Osteoblast (primary cell): ENCODE data around the gene TTC39A. TPM values are rescaled to one million over a fixed set of nuclear protein-coding genes. Genes with fewer than 3 reads are reported as not detected.

Experiments used
- DNase-seq: peaks from one replicate; pipeline ENCODE4 v3.0.0; 2011; ENCODE audit warnings: low spot score, mixed read lengths; ENCODE audit not compliant: insufficient read length; ENCODE audit errors: missing footprints
- H2AFZ ChIP-seq: 2 replicates; pipeline ENCODE4 v1.6.0; 2011; ENCODE audit warnings: mild to moderate bottlenecking, low read length
- H3K27ac ChIP-seq: 2 replicates; pipeline ENCODE4 v1.5.1; 2011; ENCODE audit warnings: mild to moderate bottlenecking, low read depth, low read length, moderate library complexity
- H3K27me3 ChIP-seq: 2 replicates; pipeline ENCODE4 v1.6.0; 2012; ENCODE audit warnings: mild to moderate bottlenecking, control low read depth, inconsistent platforms, low read length, moderate library complexity; ENCODE audit not compliant: insufficient read depth
- H3K36me3 ChIP-seq: 2 replicates; pipeline ENCODE4 v1.5.1; 2011; ENCODE audit warnings: mild to moderate bottlenecking, low read length, control low read depth, moderate library complexity; ENCODE audit not compliant: insufficient read depth
- H3K4me1 ChIP-seq: 2 replicates; pipeline ENCODE4 v1.5.1; 2011; ENCODE audit warnings: mild to moderate bottlenecking, low read length, control low read depth, moderate library complexity; ENCODE audit not compliant: insufficient read depth
- H3K4me2 ChIP-seq: 2 replicates; pipeline ENCODE4 v1.6.0; 2011; ENCODE audit warnings: mild to moderate bottlenecking, low read length; ENCODE audit not compliant: insufficient read depth
- H3K4me3 ChIP-seq: fragments of 200-600 bp; sonication (generic); 3 replicates; pipeline ENCODE4 v1.5.1; 2012; ENCODE audit warnings: mild to moderate bottlenecking, low read length, inconsistent platforms; ENCODE audit not compliant: insufficient read depth
- H3K79me2 ChIP-seq: 2 replicates; pipeline ENCODE4 v1.6.0; 2012; ENCODE audit warnings: mild to moderate bottlenecking, low read length, control low read depth, inconsistent platforms; ENCODE audit not compliant: insufficient read depth
- H3K9me3 ChIP-seq: 2 replicates; pipeline ENCODE4 v1.5.1; 2011; ENCODE audit warnings: low read depth, low read length, control low read depth
- H4K20me1 ChIP-seq: 2 replicates; pipeline ENCODE4 v1.6.0; 2012; ENCODE audit warnings: mild to moderate bottlenecking, low read length, control low read depth; ENCODE audit not compliant: insufficient read depth
- CTCF ChIP-seq: IDR thresholded peaks from 2 replicates; pipeline ENCODE4 v1.5.1; 2011; ENCODE audit warnings: mild to moderate bottlenecking, low read depth, low read length, moderate library complexity; ENCODE audit errors: extremely low read depth
- total RNA-seq: library from RNA; depleted of rRNA; stranded (reverse); fragments of >200 nt; gene quantifications from 2 replicates; pipeline ENCODE4 v1.2.3, GENCODE V29; 2012

TTC39A gene
- total RNA-seq, 1 donor, result 0.72 TPM

GRCh38 chr1:51320967-51321923 lies 9.1 kb downstream of the TTC39A start:
- Histone ChIP-seq H3K4me2 (no peak overlapping the region), H3K9me3 (no peaks in the 10 kb centered on the region), H3K36me3 (no peaks in the 10 kb centered on the region), H2AFZ (no peak overlapping the region), H3K4me1 (no peaks in the 10 kb centered on the region), H3K27ac (no peak overlapping the region), H4K20me1 (no peaks in the 10 kb centered on the region), H3K27me3 (no peaks in the 10 kb centered on the region), H3K79me2 (no peaks in the 10 kb centered on the region), H3K4me3 (no peak overlapping the region)
- no peak for DNase-seq
- TF ChIP-seq CTCF, result no peak

DNA sequence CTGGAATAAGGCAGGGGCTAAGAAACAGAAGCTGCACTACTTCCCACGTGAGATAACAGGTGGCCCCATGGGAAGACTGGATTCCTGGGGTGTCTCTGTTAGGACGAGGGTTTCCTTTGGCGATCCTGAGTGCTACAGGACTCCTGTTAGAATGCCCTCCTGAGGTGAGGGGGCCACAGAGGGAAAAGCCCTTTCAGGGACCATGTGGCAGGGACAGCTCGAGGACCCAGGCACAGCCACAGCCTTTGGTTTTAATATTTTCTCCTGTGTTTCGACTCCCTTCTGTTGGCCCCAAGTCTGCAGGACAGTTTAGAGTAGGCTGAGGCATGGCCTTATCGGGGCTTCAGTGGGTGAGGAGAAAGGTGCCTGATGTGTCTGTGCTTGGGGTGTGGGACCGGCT lies 12.6 kb downstream of the TTC39A start:
- no peak overlapping the region for H3K4me2 ChIP-seq
- no peaks in the 10 kb centered on the region for H3K36me3 ChIP-seq
- H4K20me1 ChIP-seq, result no peaks in the 10 kb centered on the region
- DNase-seq, result peak; percentile 11
- H2AFZ ChIP-seq, result no peak overlapping the region
- no peak overlapping the region for H3K27ac ChIP-seq
- no peaks in the 10 kb centered on the region for H3K79me2 ChIP-seq
- no peaks in the 10 kb centered on the region for H3K27me3 ChIP-seq
- no peak for TF ChIP-seq CTCF
- H3K4me1 ChIP-seq, result peaks cover 14% of the 10 kb centered on the region
- H3K4me3 ChIP-seq, result no peak overlapping the region
- no peaks in the 10 kb centered on the region for H3K9me3 ChIP-seq

DNA sequence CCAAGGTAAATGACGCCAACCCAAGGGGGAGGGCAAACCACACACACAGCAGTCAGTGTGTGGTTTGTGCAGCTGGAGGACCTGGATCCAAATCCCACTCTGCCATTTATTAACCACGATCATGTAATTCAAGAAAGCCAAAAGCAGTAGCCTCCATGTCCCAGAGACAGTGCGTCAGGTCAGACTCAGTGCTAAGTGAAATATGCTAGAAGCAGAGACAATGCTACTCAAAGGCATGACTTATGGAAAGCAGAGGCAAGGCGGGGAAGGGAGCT lies 13.6 kb downstream of the TTC39A start:
- Histone ChIP-seq H3K36me3 (no peaks in the 10 kb centered on the region), H2AFZ (no peak overlapping the region), H3K4me1 (peaks cover 14% of the 10 kb centered on the region), H3K79me2 (no peaks in the 10 kb centered on the region), H3K4me3 (no peak overlapping the region), H3K27ac (no peak overlapping the region), H3K4me2 (no peak overlapping the region), H3K9me3 (no peaks in the 10 kb centered on the region), H3K27me3 (no peaks in the 10 kb centered on the region), H4K20me1 (no peaks in the 10 kb centered on the region)
- TF ChIP-seq CTCF, result no peak
- DNase-seq, result no peak

- Histone ChIP-seq H3K9me3 (no peaks in the 10 kb centered on the region), H4K20me1 (no peaks in the 10 kb centered on the region), H3K27ac (no peak overlapping the region), H3K79me2 (no peaks in the 10 kb centered on the region), H3K4me1 (peaks cover 14% of the 10 kb centered on the region), H3K4me2 (no peak overlapping the region), H2AFZ (no peak overlapping the region), H3K36me3 (no peaks in the 10 kb centered on the region), H3K4me3 (no peak overlapping the region), H3K27me3 (no peaks in the 10 kb centered on the region)
- TF ChIP-seq CTCF, result no peak
- DNase-seq, result no peak
Observed at GRCh38 chr1:51316113-51316845, 14.1 kb downstream of the TTC39A start.
